ENCODE data around the gene ATF5.

The ATF5 gene

GRCh38 chr19:49981603-49982593, 52.9 kb downstream of the ATF5 start:
- no peak for DNase-seq

All from activated effector memory CD4-positive, alpha-beta T cell treated with anti-CD3 and anti-CD28 coated beads, Interleukin-2, amount 50 U/mL, for 16 hours (primary cell).